Liver (tissue), 9 donors: ENCODE measurements around the gene NUP42. TPM values are rescaled to one million over a fixed set of nuclear protein-coding genes. Genes with fewer than 3 reads are reported as not detected.

Experiments
- DNase-seq: peaks from one replicate; pipeline ENCODE4 v3.0.0-alpha.2; 2017; ENCODE audit warnings: low spot score
- H3K27ac ChIP-seq, 2 donors: one replicate each; pipeline ENCODE4 v1.7.0; 2013; ENCODE audit warnings: inconsistent platforms in 2 of 2, low read length in 2 of 2, control low read depth in 1 of 2, low read depth in 1 of 2, mild to moderate bottlenecking in 1 of 2
- H3K27me3 ChIP-seq, 4 donors: one replicate each; pipeline versions ENCODE4 v1.6.1 to v1.7.0; 2013; ENCODE audit warnings: low read length in 3 of 4, inconsistent platforms in 1 of 4, mild to moderate bottlenecking in 1 of 4, moderate library complexity in 1 of 4; ENCODE audit not compliant: control insufficient read depth in 4 of 4, insufficient read depth in 4 of 4
- H3K36me3 ChIP-seq, 4 donors: one replicate each; pipeline versions ENCODE4 v1.6.1 to v1.7.0; 2013; ENCODE audit warnings: low read length in 3 of 4, mild to moderate bottlenecking in 3 of 4, low read depth in 1 of 4, moderate library complexity in 1 of 4; ENCODE audit not compliant: control insufficient read depth in 4 of 4, insufficient read depth in 3 of 4
- H3K4me1 ChIP-seq, 4 donors: one replicate each; pipeline versions ENCODE4 v1.6.1 to v1.7.0; 2013; ENCODE audit warnings: low read length in 3 of 4, mild to moderate bottlenecking in 3 of 4, moderate library complexity in 1 of 4; ENCODE audit not compliant: control insufficient read depth in 4 of 4, insufficient read depth in 4 of 4
- H3K4me3 ChIP-seq, 3 donors: one replicate each; pipeline versions ENCODE4 v1.6.1 to v1.7.0; 2013; ENCODE audit warnings: low read length in 3 of 3, control low read depth in 1 of 3, low read depth in 1 of 3, mild to moderate bottlenecking in 1 of 3
- H3K9ac ChIP-seq, 2 donors: one replicate each; pipeline ENCODE4 v1.7.0; 2013; ENCODE audit warnings: low read length in 2 of 2, mild to moderate bottlenecking in 2 of 2, moderate library complexity in 2 of 2, control low read depth in 1 of 2, low read depth in 1 of 2
- H3K9me3 ChIP-seq, 4 donors: one replicate each; pipeline versions ENCODE4 v1.6.1 to v1.7.0; 2013; ENCODE audit warnings: low read length in 3 of 4; ENCODE audit not compliant: control insufficient read depth in 4 of 4
- ATF3 ChIP-seq: IDR thresholded peaks from 2 replicates; pipeline ENCODE4 v1.6.1; 2016; ENCODE audit warnings: antibody characterized with exemption
- CTCF ChIP-seq: fragments of 150-350 bp; IDR thresholded peaks from 2 replicates; pipeline ENCODE4 v1.5.1; 2017; ENCODE audit warnings: improper control_type of control experiment, low read depth, low read length; ENCODE audit not compliant: missing input control
- EGR1 ChIP-seq, 2 donors: IDR thresholded peaks; 2 replicates each; pipeline ENCODE4 v1.6.1; 2016 to 2018; ENCODE audit warnings: antibody characterized with exemption in 2 of 2, low read depth in 2 of 2
- FOXA1 ChIP-seq: IDR thresholded peaks from 2 replicates; pipeline ENCODE4 v1.6.1; 2016; ENCODE audit warnings: antibody characterized with exemption
- FOXA2 ChIP-seq: IDR thresholded peaks from 2 replicates; pipeline ENCODE4 v1.6.1; 2016; ENCODE audit warnings: antibody characterized with exemption
- GABPA ChIP-seq, 2 donors: IDR thresholded peaks in 1 of 2; conservative IDR thresholded peaks in 1 of 2; 2 replicates each; pipeline ENCODE4 v1.6.1; 2016; ENCODE audit warnings: antibody characterized with exemption in 2 of 2, mild to moderate bottlenecking in 1 of 2, moderate library complexity in 1 of 2
- HNF4A ChIP-seq, 2 donors: conservative IDR thresholded peaks; 2 replicates each; pipeline ENCODE4 v1.6.1; 2016; ENCODE audit warnings: antibody characterized with exemption in 2 of 2, mild to moderate bottlenecking in 2 of 2
- HNF4G ChIP-seq: IDR thresholded peaks from 2 replicates; pipeline ENCODE4 v1.6.1; 2016; ENCODE audit warnings: antibody characterized with exemption
- JUND ChIP-seq, 2 donors: IDR thresholded peaks; 2 replicates each; pipeline ENCODE4 v1.6.1; 2016; ENCODE audit warnings: antibody characterized with exemption in 2 of 2
- MAX ChIP-seq: IDR thresholded peaks from 2 replicates; pipeline ENCODE4 v1.6.1; 2016; ENCODE audit warnings: antibody characterized with exemption
- RAD21 ChIP-seq, 2 donors: IDR thresholded peaks; 2 replicates each; pipeline ENCODE4 v1.6.1; 2016; ENCODE audit warnings: antibody characterized with exemption in 2 of 2, mild to moderate bottlenecking in 2 of 2
- REST ChIP-seq: IDR thresholded peaks from 2 replicates; pipeline ENCODE4 v1.6.1; 2016; ENCODE audit warnings: antibody characterized with exemption, mild to moderate bottlenecking
- RXRA ChIP-seq, 2 donors: IDR thresholded peaks; 2 replicates each; pipeline ENCODE4 v1.6.1; 2017 to 2018; ENCODE audit warnings: antibody characterized with exemption in 2 of 2, mild to moderate bottlenecking in 1 of 2
- SP1 ChIP-seq: IDR thresholded peaks from 2 replicates; pipeline ENCODE4 v1.6.1; 2018; ENCODE audit warnings: antibody characterized with exemption, mild to moderate bottlenecking
- TAF1 ChIP-seq: conservative IDR thresholded peaks from 2 replicates; pipeline ENCODE4 v1.6.1; 2016; ENCODE audit warnings: antibody characterized with exemption, mild to moderate bottlenecking
- YY1 ChIP-seq: IDR thresholded peaks from 2 replicates; pipeline ENCODE4 v1.6.1; 2016; ENCODE audit warnings: antibody characterized with exemption, mild to moderate bottlenecking
- ZBTB33 ChIP-seq: IDR thresholded peaks from 2 replicates; pipeline ENCODE4 v1.6.1; 2016; ENCODE audit warnings: antibody characterized with exemption
- WGBS: extraction: QIAGEN DNeasy Blood & Tissue Kit; methylation state at CpG from one replicate; pipeline ENCODE4 v1.1.7; 2013; 5-methylcytosine and 5-hydroxymethylcytosine counted together
- polyA plus RNA-seq, 2 donors: library from polyadenylated mRNA; stranded (reverse) in 1 of 2; unstranded in 1 of 2; fragments of 200-250 nt in 1 of 2; fragments of >200 nt in 1 of 2; fragmentation: Nextera tagmentation in 1 of 2; extraction: Ambion mirVana in 1 of 2; gene quantifications; one replicate each; pipeline versions ENCODE4 v1.2.1 to v1.2.3, GENCODE V29; 2013 to 2015
- total RNA-seq, 2 donors: library from RNA; depleted of rRNA; stranded (reverse); fragments of >200 nt; gene quantifications; one replicate each; pipeline ENCODE4 v1.2.3, GENCODE V29; 2014
- donor health status: healthy.
- donor health status: healthy.
- donor health status: healthy.
- donor health status: healthy.
- donor health status: healthy.

Gene NUP42
- total and polyA plus RNA-seq, 4 donors, result 11.9 to 35.8 (median 18.3) TPM

- Histone ChIP-seq H3K36me3 (peaks cover 0 to 2% (median 0%) of the 10 kb centered on the region in 4 donors), H3K27ac (no peak overlapping the region), H3K9me3 (peaks cover 0 to 2% (median 0%) of the 10 kb centered on the region in 4 donors), H3K4me1 (no peaks in the 10 kb centered on the region), H3K4me3 (no peak overlapping the region), H3K9ac (no peak overlapping the region), H3K27me3 (no peaks in the 10 kb centered on the region)
- WGBS, result 48% methylated on average over 2 of the region's 2 CpGs
- no peak for TF ChIP-seq EGR1 (IDR thresholded peaks at IDR 0.05; ENCODE audit: low read depth in 2 of 2)
- TF ChIP-seq SP1, result no peak
- TF ChIP-seq YY1, result peak; percentile 19
- TF ChIP-seq HNF4A (conservative IDR thresholded peaks at IDR 0.05), result peak in 1 of 2 donors; percentile 23
- peak in 1 of 2 donors; percentile 29 for TF ChIP-seq RXRA (IDR thresholded peaks at IDR 0.05)
- peak in 1 of 2 donors; percentile 3 for TF ChIP-seq JUND (IDR thresholded peaks at IDR 0.05)
- TF ChIP-seq GABPA (IDR thresholded peaks at IDR 0.05 in 1 of 2, conservative IDR thresholded peaks at IDR 0.05 in 1 of 2), result no peak
- TF ChIP-seq HNF4G, result no peak
- DNase-seq, result no peak
These were observed 25.2 kb downstream of the NUP42 start for GRCh38 chr7:23207021-23207420.

GRCh38 chr7:23207884-23208283, 26.0 kb downstream of the NUP42 start:
- H3K36me3 ChIP-seq, result peaks cover 0 to 2% (median 0%) of the 10 kb centered on the region in 4 donors
- H3K4me1 ChIP-seq, result no peaks in the 10 kb centered on the region
- no peak overlapping the region for H3K9ac ChIP-seq
- H3K9me3 ChIP-seq, result peaks cover 0 to 2% (median 0%) of the 10 kb centered on the region in 4 donors
- no peak overlapping the region for H3K27ac ChIP-seq
- TF ChIP-seq HNF4G, result no peak
- TF ChIP-seq HNF4A (conservative IDR thresholded peaks at IDR 0.05), result no peak
- TF ChIP-seq RXRA (IDR thresholded peaks at IDR 0.05), result no peak
- TF ChIP-seq YY1, result no peak
- no peak for TF ChIP-seq FOXA2
- no peak for TF ChIP-seq EGR1 (IDR thresholded peaks at IDR 0.05; ENCODE audit: low read depth in 2 of 2)
- TF ChIP-seq GABPA (IDR thresholded peaks at IDR 0.05 in 1 of 2, conservative IDR thresholded peaks at IDR 0.05 in 1 of 2), result no peak
- no peak for TF ChIP-seq MAX
- TF ChIP-seq ZBTB33, result no peak
- TF ChIP-seq SP1, result no peak
- no peak for TF ChIP-seq ATF3
- no peak for TF ChIP-seq FOXA1
- no peak for TF ChIP-seq CTCF
- TF ChIP-seq TAF1, result no peak
- TF ChIP-seq RAD21 (IDR thresholded peaks at IDR 0.05), result no peak
- TF ChIP-seq JUND (IDR thresholded peaks at IDR 0.05), result no peak
- TF ChIP-seq REST, result no peak
- no peak overlapping the region for H3K4me3 ChIP-seq
- WGBS, result 82% methylated on average over 3 of the region's 3 CpGs
- DNase-seq, result no peak
- no peaks in the 10 kb centered on the region for H3K27me3 ChIP-seq
